RPMI8226 (cell line): ENCODE data around the gene CLIC4.
"Not testable (repeated sequence)": the region's sequence is repeated elsewhere in the genome, so short reads cannot be mapped to it uniquely, and the experiment has no call there.

Source experiments
- DNase-seq: peaks from one replicate; pipeline ENCODE4 v3.0.0-alpha.2; 2015

CLIC4 gene

DNA sequence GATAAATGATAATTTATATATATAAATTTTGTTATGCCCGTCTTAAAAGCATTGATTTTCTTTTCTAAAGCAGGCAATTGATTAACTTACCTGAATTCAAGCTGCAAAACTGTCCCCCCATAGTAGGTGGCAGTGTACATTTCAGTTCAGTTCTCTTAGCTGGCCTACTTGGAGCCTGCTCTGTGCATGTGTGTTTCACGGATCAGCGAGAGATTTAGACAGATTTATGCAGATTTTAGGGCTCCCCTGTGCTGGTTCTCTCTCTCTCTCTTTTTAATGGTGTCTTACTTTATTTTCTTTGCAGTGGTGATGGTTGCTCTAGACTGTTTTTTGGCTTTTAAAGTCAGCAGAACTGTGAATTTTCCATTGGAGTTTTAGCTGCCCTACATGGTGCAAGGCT is 30.7 kb downstream of the CLIC4 start:
- DNase-seq, result no peak

DNA sequence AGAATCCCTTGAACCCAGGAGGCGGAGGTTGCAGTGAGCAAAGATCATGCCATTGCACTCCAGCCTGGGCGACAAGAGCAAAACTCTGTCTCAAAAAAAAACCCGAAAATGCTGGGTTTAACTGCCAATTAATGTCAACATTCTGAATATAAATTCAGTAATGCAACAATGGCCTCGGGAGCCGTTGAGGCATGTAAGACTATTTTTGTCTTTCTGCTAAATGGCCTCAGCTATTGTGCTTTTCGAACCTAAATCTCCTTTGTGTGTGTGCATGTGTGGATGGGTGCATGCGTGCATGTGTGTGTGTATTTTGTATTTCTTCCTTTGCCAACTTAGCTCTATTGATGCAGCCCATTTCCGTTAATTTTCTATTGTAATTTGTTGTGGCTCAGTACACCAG is 31.6 kb downstream of the CLIC4 start:
- no peak for DNase-seq

DNA sequence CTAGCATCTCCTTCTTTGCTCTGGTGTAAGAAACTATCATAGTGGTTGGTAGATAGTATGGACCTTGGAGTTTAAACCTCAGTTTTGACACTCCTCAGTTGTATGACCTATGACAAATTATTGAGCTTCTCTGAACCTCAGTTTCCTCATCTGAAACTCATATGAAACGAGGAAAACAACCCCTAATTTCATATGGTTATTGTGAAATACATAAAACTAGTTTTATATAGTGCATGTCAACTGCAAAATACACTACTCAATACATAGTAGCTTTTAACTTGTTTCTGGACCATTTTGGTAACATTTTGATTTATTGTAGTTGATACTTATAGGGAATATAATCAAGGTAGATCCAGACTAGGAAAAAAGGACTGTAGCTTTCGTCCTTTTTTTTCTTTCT is 32.9 kb downstream of the CLIC4 start:
- no peak for DNase-seq

DNA sequence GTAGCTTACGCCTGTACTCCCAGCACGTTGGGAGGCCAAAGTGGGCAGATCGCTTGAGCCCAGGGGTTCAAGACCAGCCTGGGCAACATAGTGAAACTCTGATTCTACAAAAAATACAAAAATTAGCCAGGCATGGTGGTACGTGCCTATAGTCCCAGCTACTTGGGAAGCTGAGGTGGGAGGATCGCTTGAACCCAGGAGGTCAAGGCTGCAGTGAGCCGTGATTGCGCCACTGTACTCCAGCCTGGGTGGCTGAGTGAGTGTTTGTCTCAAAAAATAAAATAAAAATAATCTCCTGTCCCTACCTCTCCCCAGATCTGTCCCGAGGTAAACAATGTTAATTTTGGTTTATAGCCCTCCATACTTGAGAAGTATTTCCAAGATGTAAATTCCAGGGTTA is 34.0 kb downstream of the CLIC4 start:
- DNase-seq, result not testable (repeated sequence)

DNA sequence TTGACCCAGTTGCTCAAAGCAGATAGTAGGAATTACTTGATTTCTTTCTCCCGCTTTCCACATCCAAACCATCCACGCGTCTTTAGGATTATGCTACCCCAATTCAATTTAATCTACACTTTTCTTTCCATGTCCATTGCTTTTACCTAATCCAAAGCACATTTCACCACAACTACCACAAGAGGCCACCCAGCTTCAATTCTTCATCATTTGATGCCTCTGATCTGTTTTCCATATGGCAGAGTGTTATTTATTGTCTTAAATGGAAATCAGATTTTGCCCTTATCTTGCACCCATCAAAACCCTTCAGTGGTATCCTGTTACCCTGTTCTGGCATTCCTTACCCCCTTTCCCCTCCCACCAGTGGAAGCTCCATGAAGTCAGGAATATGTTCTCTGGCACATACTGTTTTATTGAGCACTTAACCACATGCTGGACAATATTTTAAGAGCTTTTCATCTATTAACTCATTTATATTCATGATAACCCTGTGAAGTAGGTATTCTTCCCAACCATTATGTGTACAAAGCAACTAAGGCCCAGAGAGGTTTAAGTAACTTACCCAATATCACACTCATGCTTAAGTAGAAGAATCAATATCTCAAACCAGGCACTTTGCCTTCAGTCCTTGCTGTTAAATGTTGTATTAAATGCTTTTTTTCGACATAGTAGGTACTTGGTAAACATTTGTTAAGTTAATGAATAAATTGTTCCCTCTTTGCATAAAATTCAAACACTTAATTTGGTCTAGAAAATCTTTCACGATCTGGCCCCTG is 34.6 kb downstream of the CLIC4 start:
- DNase-seq, result no peak

DNA sequence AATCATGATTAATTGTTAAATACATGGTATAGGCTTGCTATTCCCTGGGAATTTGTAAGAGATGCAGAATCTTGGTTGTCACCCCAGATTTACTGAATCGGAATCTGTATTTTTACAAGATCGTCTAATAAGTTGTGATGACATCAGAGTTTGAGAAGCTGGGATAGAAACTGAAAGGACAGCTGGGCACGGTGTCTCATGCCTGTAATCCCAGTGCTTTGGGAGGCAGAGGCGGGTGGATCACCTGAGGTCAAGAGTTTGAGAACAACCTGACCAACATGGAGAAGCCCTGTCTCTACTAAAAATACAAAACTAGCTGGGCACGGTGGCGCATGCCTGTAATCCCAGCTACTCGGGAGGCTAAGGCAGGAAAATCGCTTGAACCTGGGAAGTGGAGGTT is 35.4 kb downstream of the CLIC4 start:
- DNase-seq, result not testable (repeated sequence)

DNA sequence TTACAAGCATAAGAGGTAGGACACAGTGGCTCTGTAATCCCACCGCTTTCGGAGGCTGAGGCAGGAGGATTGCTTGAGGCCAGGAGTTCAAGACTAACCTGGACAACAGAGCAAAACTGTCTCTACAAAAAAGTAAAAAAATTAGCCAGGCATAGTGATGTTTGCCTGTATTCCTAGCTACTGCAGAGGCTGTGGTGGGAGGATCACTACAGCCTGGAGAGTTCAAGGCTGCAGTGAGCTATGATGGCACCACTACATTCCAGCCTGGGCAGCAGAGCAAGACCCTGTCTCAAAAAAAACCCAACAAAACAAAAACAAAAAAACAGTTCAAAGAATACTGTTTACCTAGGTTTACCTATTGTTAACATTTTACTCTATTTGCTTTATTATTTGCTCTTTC is 37.4 kb downstream of the CLIC4 start:
- no peak for DNase-seq

DNA sequence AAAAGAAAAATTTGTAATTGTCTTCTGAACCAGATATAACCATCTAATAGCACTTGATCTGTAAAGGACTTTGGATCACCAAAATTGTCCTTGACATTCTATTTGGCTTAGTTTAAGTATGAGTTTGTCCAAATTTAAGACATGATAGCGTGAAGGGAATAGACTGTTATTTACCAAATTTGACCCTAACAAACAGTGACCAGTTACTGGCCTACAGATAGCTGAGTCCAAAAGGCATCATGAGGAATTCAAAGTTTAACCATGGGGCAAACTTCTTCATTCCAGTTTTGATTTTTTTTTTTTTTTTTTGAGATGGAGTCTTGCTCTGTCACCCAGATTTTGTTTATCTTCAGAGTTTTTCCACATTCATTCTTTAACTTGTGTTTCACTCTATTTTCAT is 38.5 kb downstream of the CLIC4 start:
- no peak for DNase-seq

DNA sequence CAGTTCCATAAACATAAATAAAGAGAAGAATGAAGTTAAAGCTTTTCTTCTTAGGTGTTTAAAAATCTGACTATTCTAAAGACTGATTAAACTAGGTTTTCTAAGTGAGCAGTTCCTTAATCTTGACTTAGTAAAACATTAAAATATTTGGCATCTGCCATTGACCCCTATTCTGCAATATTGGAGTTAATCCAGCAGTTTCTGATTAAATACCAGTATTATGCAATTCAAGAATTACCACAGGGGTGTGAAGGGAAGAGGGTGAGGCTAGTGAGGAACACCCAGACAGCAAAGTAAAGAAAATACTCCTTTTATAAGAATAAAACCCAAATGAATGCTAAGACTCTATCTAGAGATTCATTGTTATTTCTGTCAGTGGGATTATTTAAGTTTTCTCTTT is 40.9 kb downstream of the CLIC4 start:
- no peak for DNase-seq

DNA sequence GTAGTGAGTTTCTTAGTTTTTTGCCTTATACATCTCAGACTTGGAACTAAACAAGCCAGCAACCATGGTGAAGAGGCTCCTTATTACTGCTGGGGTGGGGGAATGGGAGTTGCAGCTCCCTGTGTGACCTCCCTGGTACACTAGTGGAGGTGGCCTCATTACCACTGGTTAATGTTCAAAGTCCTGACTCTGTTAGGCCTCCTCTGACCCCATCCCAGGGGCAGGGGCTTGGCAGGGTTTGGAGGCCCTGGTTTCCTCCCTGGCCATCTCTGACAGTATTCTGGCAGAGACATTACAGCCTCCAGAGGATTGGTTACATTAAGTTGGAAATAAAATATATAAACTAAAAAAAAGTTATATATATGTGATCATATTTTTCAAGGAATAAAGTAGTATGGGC is 45.2 kb downstream of the CLIC4 start:
- no peak for DNase-seq

DNA sequence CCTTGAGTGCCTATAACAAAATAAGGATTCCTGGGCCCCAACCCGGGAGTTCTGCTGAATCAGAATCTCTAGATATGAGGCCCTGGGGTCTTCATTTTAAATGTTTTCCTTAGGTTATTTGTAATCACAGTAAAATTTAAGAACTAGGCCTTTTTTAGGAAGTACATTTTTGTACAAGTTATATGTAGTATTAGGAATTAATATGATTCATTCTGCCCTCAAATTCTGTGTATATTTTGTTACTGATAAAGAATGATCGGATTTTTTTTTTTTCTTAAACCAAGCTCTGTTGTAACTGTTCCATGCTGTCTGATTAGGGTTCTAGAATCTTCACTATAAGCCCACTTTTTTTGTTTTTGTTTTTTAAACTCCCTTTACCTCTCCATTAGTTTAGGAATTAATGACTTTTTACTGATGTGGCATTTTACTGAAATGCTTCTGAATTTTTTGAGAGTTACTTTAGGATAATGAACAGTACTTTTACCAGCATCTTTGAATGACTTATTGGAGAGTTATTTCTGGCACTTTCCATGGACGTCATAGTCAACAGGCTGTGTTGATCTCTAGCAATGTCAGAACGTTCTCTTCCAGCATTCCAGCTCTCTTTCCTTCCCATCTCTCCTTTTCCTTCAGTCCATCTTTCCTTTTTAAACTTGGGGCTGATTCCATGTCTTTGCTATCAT is 48.3 kb downstream of the CLIC4 start:
- no peak for DNase-seq

DNA sequence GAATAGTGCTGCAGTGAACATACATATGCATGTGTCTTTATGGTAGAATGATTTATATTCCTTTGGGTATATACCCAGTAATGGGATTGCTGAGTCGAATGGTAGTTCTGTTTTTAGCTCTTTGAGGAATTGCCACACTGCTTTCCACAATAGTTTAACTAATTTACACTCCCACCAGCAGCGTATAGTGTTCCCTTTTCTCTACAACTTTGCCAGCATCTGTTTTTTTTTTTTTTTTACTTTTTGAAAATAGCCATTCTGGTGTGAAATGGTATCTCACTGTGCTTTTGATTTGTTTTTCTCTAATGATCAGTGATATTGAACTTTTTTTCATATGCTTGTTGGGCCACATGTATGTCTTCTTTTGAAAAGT is 48.9 kb downstream of the CLIC4 start:
- not testable (repeated sequence) for DNase-seq

DNA sequence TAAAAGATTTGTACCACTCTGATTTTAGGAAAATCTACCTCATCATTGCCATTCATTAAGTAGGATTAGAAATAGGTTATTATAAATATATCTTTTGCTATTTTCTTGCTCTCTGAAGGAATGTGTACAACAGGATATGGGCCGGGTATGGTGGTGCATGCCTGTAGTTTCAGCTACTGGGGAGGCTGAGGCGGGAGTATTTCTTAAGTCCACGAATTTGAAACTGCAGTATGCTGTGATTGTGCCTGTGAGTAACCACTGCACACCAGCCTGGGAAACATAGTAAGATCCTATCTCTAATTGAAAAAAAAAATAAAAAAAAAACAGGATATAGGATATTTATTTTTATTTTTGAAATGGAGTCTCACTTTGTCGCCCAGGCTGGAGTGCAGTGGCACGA is 50.0 kb downstream of the CLIC4 start:
- no peak for DNase-seq

DNA sequence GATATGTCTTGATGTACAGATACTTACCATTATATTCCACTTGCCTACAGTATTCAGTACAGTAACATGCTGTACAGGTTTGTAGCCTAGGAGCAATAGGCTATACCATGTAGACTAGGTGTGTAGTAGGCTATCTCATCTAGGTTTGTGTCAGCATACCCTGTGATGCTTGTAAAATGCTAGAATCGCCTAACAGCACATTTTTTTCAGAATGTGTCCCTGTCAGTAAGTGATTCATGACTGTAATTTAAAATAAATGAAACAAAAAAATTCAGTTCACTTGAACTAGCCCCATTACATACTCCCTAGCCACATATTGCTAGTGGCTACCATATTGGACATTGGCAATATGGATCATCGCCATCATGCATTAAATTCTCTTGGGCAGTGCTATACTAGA is 51.3 kb downstream of the CLIC4 start:
- DNase-seq, result no peak

DNA sequence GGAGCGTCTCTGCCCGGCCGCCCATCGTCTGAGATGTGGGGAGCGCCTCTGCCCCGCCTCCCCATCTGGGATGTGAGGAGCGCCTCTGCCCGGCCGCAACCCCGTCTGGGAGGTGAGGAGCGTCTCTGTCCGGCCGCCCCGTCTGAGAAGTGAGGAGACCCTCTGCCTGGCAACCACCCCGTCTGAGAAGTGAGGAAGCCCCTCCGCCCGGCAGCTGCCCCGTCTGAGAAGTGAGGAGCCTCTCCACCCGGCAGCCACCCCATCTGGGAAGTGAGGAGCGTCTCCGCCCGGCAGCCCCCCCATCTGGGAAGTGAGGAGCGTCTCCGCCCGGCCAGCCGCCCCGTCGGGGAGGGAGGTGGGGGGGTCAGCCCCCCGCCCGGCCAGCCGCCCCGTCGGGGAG is 54.0 kb downstream of the CLIC4 start:
- DNase-seq, result not testable (repeated sequence)

DNA sequence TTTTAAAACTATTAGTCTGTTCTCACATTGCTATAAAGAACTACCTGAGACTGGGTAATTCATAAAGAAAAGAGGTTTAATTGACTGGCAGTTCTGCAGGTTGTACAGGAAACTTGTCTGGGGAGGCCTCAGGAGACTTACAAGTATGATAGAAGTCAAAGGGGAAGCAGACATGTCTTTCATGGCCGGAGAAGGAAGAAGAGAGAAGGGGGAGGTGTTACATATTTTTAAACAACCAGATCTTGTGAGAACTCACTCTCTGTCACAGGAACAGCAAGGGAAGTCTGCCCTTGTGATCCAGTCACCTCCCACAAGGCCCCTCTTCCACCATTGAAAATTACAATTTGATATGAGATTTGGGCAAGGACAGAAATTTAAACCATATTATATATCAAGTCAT is 55.9 kb downstream of the CLIC4 start:
- DNase-seq, result no peak

DNA sequence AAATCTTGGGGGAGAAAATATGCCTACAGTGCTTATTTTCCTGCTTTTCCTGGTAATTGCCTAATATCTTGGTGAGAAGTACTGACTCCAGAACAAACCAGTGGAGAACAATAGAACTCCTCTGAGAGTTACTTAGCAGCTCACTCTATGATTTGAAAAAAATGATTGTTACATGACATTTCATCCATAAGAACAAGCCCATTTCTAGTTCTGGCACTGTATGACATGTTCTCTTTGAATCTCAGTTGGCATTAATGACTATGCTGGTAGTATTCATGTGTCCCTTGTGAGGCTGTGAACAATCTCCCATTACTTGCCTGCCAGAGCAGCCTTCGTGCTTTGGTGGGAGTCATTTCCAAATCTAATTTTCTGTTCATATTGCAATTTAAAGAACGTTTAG is 58.0 kb downstream of the CLIC4 start:
- DNase-seq, result no peak

DNA sequence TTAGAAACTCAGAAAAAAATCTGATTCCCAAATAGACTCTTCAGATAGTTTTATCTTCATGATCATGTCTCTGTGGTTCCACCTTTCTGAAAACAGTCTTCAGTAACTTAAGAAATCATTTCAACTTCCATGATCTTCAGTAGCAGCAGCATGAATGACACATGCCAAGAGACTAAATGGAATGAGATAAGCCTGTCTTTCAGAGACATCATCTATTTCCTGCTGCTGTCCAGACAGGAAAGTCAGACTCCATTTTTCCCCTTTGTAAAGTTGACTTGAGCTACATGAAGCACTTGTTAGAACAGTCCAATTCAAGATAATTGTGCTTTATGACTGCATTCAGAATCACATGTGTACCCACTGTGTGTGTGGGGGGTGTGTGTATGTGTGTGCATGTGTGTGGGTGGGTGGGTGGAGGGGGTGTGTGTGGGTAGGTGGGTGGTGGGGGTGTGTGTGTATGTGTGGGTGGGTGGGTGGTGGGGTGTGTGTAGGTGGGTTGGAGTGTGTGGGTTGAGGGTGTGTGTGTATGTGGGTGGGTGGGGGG is 58.8 kb downstream of the CLIC4 start:
- no peak for DNase-seq

DNA sequence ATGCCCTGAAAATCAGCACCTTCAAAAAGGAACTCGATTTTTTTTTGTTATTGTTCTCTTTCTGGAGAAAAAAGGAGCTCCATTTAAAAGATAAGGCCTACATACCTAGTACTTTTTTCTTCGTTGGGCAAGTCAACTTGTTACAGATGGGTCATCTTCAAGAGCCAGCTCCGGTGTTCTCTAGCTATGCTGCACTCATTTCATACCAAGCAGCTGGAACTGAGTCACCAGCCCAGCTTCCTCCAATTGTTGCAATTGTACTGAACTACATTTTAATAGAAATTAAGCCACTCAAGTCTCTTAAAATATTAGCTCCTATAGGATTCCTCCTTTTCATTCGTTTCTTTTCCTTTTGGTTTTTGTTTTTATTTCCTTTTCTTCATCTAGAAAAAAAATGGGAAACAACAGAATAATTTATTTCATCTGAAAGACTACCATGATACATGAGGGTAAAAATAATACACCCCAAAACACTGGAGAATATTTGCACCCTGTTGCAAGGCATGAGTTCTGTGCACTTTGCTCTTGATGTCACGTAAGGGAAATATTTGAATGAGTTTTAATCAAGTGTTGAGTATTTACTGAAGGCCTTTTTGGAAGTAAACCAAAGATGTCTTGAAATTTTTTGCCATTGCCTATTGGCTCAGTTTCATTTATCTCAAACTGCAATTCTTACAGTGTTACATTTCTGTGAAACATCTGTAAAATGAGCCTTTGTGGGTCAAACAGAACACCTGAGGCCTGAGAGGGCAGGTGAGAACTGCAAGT is 60.5 kb downstream of the CLIC4 start:
- DNase-seq, result no peak

DNA sequence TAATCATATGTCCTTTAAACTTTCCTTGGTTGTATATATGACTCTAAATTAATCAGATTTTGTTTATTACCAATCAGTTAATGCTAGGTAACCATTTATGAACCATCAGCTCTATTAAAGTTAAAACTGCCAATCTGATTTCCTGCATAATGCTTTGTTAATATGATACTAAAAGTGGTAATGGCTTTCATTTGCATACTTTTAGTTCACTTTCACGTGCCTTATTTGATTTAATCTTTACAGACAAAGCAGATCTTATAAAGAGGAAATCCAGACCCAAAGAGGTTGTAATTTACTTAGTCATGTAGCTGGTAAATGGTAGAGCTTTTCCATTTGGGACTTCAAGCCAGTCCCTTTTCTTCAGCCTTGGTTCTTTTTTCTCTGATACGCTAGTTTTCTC is 61.3 kb downstream of the CLIC4 start:
- DNase-seq, result no peak

DNA sequence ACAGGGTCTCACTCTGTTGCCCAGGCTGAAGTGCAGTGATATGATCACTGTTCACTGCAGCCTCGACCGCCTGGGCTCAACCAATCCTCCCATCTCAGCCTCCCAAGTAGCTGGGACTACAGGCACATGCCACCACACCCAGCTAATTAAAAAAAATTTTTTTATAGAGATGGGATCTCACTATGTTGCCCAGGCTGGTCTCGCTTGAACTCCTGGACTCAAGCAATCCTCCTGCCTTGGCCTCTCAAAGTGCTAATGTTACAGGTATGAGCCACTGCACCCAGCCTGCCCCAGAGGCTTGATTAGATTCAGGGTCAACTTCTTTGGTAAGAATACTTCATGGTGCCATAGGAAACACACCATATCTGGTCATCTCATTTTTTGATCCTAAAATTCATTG is 66.2 kb downstream of the CLIC4 start:
- DNase-seq, result not testable (repeated sequence)

DNA sequence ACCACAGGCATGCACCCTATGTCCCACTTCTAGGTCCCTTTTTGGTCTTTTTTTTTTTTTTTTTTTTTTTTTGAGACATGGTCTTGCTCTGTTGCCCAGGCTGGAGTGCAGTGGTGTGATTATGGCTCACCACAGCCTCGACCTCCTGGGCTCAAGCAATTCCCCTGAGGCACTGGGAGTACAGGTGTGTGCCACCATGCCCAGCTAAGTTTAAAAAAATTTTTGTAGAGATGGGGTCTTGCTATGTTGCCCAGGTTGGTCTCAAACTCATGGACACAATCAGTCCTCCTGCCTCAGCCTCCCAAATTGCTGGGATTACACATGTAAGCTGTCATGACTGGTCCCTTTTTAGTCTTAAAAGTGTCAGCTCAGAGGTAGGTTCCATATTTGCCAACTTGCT is 75.0 kb downstream of the CLIC4 start:
- not testable (repeated sequence) for DNase-seq

DNA sequence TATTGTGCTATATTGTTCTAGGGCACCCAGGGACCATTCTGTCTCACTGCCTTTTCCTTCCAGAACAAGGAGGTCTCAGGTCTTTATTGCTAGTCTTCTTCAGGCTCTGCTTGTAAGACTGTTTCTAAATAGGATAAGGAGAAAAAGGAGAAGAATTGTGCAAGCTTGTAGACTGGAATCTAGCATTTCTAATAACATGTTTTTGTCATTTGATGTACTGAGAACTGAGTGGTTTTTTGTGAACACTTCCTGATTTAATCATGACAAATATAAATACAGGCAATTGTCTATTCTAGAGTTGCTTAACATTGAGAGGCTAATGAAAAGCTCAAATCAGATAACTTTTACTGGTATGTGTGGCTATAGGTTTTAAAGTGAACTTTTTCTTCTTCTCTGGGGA is 77.6 kb downstream of the CLIC4 start:
- no peak for DNase-seq

DNA sequence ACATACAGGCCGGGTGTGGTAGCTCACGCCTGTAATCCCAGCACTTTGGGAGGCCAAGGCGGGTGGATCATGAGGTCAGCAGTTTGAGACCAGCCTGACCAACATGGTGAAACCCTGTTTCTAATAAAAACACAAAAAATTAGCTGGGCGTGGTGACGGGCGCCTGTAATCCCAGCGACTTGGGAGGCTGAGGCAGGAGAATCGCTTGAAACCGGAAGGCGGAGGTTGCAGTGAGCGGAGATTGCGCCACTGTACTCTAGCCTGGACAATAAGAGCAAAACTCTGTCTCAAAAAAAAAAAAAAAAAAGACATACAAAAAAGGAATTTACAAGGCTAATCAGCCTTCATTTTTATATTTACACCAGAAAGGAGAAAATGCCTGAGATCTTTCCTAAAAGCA is 78.2 kb downstream of the CLIC4 start:
- DNase-seq, result not testable (repeated sequence)
